ENCODE measurements around the gene EREG. TPM values are rescaled to one million over a fixed set of nuclear protein-coding genes. Genes with fewer than 3 reads are reported as not detected.
A peak's percentile ranks its signal among the peaks of the same experiment; 100 is the strongest.

The EREG gene
- total and polyA plus RNA-seq, 2 of the 8 experiments (the other 6 are each of a cell fraction or from before 2014, with no cell fraction given), result not detected

DNA sequence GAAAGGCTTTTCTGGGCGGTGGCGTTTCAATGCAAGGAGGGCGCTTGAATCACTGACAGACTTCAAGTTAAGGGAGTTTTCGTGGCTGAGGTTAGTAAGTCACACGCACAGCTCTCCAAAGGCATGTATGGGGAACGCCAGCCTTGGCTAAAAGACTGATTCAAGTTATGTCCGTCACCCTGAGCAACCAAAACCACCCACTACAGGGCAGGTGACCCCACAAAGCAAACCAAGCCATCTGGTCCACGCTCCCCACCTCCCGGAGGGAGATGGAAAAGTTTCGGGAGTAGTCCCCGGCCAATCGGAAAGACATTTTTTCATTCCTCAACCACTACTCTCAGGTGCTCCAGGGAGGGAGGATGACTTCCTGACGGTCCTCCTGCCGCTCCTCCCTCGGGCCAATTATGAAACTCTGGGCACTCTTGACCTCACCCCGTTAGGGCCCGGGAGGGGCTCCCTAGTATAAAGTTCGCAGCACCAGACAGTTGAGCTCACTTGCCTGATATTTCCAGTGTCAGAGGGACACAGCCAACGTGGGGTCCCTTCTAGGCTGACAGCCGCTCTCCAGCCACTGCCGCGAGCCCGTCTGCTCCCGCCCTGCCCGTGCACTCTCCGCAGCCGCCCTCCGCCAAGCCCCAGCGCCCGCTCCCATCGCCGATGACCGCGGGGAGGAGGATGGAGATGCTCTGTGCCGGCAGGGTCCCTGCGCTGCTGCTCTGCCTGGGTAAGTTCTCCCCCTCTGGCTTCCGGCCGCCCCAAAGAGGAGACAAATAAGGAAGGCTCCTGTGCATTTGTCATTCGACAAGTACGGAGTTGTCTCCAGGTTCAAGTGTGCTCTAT, at the start of gene EREG (continued):
- no peak for TF ChIP-seq RFX5 (IDR thresholded peaks at IDR 0.05; ENCODE audit: borderline replicate concordance, low read depth, low read length)
- peak; percentile 53; the same call in 1 of the 2 replicates for TF ChIP-seq SUZ12 (IDR thresholded peaks at IDR 0.05; ENCODE audit: low read length)
- TF ChIP-seq ZNF274 (IDR thresholded peaks at IDR 0.05; ENCODE audit: borderline replicate concordance, extremely low read depth, low read length), result no peak
- TF ChIP-seq BACH1 (IDR thresholded peaks at IDR 0.05; ENCODE audit: low read length), result no peak
- TF ChIP-seq RXRA (IDR thresholded peaks at IDR 0.05; ENCODE audit: insufficient read depth, low read depth, low read length), result no peak
- TF ChIP-seq, protein P1, sequence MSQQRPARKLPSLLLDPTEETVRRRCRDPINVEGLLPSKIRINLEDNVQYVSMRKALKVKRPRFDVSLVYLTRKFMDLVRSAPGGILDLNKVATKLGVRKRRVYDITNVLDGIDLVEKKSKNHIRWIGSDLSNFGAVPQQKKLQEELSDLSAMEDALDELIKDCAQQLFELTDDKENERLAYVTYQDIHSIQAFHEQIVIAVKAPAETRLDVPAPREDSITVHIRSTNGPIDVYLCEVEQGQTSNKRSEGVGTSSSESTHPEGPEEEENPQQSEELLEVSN (IDR thresholded peaks at IDR 0.05), result no peak; the same call in 1 of the 2 replicates
- TF ChIP-seq, protein P2, sequence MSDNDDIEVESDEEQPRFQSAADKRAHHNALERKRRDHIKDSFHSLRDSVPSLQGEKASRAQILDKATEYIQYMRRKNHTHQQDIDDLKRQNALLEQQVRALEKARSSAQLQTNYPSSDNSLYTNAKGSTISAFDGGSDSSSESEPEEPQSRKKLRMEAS (IDR thresholded peaks at IDR 0.05), result peak; percentile 77
- no peak for TF ChIP-seq POLR2A (IDR thresholded peaks at IDR 0.05; ENCODE audit: control extremely low read depth in 1 of 2, low read depth in 2 of 2, low read length in 2 of 2)
- no peak for TF ChIP-seq GTF2F1 (IDR thresholded peaks at IDR 0.05; ENCODE audit: borderline replicate concordance, low read depth, low read length)
- TF ChIP-seq SAP30 (IDR thresholded peaks at IDR 0.05; ENCODE audit: insufficient read depth, insufficient replicate concordance, low read length), result no peak
- no peak; the same call in 1 of the 2 replicates for TF ChIP-seq CREB1 (IDR thresholded peaks at IDR 0.05)
- TF ChIP-seq EP300 (IDR thresholded peaks at IDR 0.05; ENCODE audit: borderline replicate concordance in 1 of 2, low read depth in 2 of 2, low read length in 2 of 2), result no peak
- no peak for TF ChIP-seq NANOG (IDR thresholded peaks at IDR 0.05; ENCODE audit: insufficient read depth, low read depth, low read length, poor library complexity, severe bottlenecking)
- TF ChIP-seq BRCA1 (IDR thresholded peaks at IDR 0.05; ENCODE audit: low read depth, low read length), result no peak
- no peak for TF ChIP-seq KDM1A (IDR thresholded peaks at IDR 0.05; ENCODE audit: borderline replicate concordance, low read length)
- TF ChIP-seq CBX5 (IDR thresholded peaks at IDR 0.05; ENCODE audit: low read depth, low read length), result no peak
- TF ChIP-seq CEBPB (IDR thresholded peaks at IDR 0.05; ENCODE audit: low read depth, low read length), result no peak
- TF ChIP-seq RNF2 (IDR thresholded peaks at IDR 0.05; ENCODE audit: borderline replicate concordance, low read depth, low read length, missing control alignments, poor library complexity, severe bottlenecking), result peak; percentile 26
- TF ChIP-seq POLR2AphosphoS5 (IDR thresholded peaks at IDR 0.05; ENCODE audit: low read depth, low read length), result no peak
- TF ChIP-seq TAF7 (optimal IDR thresholded peaks at IDR 0.05; ENCODE audit: borderline replicate concordance, low read depth, low read length), result no peak
- no peak for TF ChIP-seq ATF3 (IDR thresholded peaks at IDR 0.05; ENCODE audit: insufficient read depth, low read depth, low read length)
